ENCODE data around the gene ZNF549. TPM values are rescaled to one million over a fixed set of nuclear protein-coding genes. Genes with fewer than 3 reads are reported as not detected.

The ZNF549 gene
- total and polyA plus RNA-seq, 8 donors, result 1.2 to 15.2 (median 3.6) TPM

DNA sequence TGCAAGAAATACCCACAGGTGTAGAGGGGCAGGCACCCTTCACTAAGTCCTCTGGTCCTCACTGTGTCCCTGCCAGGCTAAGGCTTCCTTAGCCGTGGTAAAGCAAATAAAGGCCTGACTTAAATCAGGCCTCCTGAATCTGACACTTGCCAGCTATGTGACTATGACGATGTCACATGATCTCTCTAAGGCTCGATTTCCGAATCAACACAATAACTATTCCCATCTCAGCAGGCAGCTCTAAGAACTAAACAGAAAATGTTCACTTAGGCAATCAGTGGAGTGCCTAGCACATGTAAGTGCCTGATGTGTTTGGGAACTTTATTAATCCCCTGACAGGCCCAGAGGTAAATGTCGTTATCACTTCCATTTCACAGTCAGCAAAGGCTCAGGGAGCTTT lies 30.5 kb downstream of the ZNF549 start:
- no peak overlapping the region for H3K27ac ChIP-seq
- no peak overlapping the region for H3K4me3 ChIP-seq
- no peak for DNase-seq
- WGBS, 5 donors, result 74 to 82% (median 77%) methylated on average over 5 of the region's 5 CpGs
- peaks cover 31 to 47% (median 37%) of the 10 kb centered on the region in 4 donors for H3K36me3 ChIP-seq
- intact Hi-C loops (cut with DNase I; ENCODE audit: low total_unique reads), result no loop called here
- H3K9me3 ChIP-seq, result peaks cover 3 to 82% (median 47%) of the 10 kb centered on the region in 4 donors
- peaks cover 14 to 27% (median 25%) of the 10 kb centered on the region in 4 donors for H3K4me1 ChIP-seq
- no peak for TF ChIP-seq EP300 (IDR thresholded peaks at IDR 0.05)
- TF ChIP-seq CTCF (IDR thresholded peaks at IDR 0.05), result no peak
- no peak for TF ChIP-seq POLR2A (IDR thresholded peaks at IDR 0.05)
- TF ChIP-seq POLR2AphosphoS5 (IDR thresholded peaks at IDR 0.05), result no peak
- no peaks in the 10 kb centered on the region for H3K27me3 ChIP-seq

- Histone ChIP-seq H3K36me3 (peaks cover 25 to 39% (median 29%) of the 10 kb centered on the region in 4 donors), H3K27me3 (no peaks in the 10 kb centered on the region), H3K4me1 (peaks cover 14 to 27% (median 25%) of the 10 kb centered on the region in 4 donors), H3K27ac (no peak overlapping the region), H3K9me3 (peaks cover 0 to 82% (median 47%) of the 10 kb centered on the region in 4 donors), H3K4me3 (peak overlapping the region; percentile 87 to 100 (median 96))
- intact Hi-C loops (cut with DNase I; ENCODE audit: low total_unique reads), result no loop called here
- DNase-seq, result peak in 1 of 2 donors; percentile 20
- 22 to 33% (median 27%) methylated on average over 6 of the region's 6 CpGs for WGBS, 5 donors
- no peak for TF ChIP-seq POLR2A (IDR thresholded peaks at IDR 0.05)
- TF ChIP-seq POLR2AphosphoS5 (IDR thresholded peaks at IDR 0.05), result no peak
- TF ChIP-seq CTCF (IDR thresholded peaks at IDR 0.05), result no peak
- TF ChIP-seq EP300 (IDR thresholded peaks at IDR 0.05), result no peak
Observed at GRCh38 chr19:57558525-57558924, 31.4 kb downstream of the ZNF549 start.

- TF ChIP-seq EP300 (IDR thresholded peaks at IDR 0.05), result no peak
- TF ChIP-seq POLR2AphosphoS5 (IDR thresholded peaks at IDR 0.05), result no peak
- TF ChIP-seq CTCF (IDR thresholded peaks at IDR 0.05), result no peak
- no peak for TF ChIP-seq POLR2A (IDR thresholded peaks at IDR 0.05)
- H3K4me3 ChIP-seq, result peak overlapping the region; percentile 87 to 100 (median 96)
- H3K36me3 ChIP-seq, result peaks cover 20 to 34% (median 24%) of the 10 kb centered on the region in 4 donors
- H3K4me1 ChIP-seq, result peaks cover 14 to 27% (median 25%) of the 10 kb centered on the region in 4 donors
- intact Hi-C loops (cut with DNase I; ENCODE audit: low total_unique reads), result no loop called here
- H3K27me3 ChIP-seq, result no peaks in the 10 kb centered on the region
- WGBS, 5 donors, result 0 to 2% (median 0%) methylated on average over 4 to 22 of the region's 22 CpGs
- peaks cover 0 to 82% (median 47%) of the 10 kb centered on the region in 4 donors for H3K9me3 ChIP-seq
- DNase-seq, result peak in 1 of 2 donors; percentile 55
- H3K27ac ChIP-seq, result peak overlapping the region in 4 of 5 donors; percentile 73 to 82 (median 78)
Observed at GRCh38 chr19:57559008-57559403, 31.9 kb downstream of the ZNF549 start.

DNA sequence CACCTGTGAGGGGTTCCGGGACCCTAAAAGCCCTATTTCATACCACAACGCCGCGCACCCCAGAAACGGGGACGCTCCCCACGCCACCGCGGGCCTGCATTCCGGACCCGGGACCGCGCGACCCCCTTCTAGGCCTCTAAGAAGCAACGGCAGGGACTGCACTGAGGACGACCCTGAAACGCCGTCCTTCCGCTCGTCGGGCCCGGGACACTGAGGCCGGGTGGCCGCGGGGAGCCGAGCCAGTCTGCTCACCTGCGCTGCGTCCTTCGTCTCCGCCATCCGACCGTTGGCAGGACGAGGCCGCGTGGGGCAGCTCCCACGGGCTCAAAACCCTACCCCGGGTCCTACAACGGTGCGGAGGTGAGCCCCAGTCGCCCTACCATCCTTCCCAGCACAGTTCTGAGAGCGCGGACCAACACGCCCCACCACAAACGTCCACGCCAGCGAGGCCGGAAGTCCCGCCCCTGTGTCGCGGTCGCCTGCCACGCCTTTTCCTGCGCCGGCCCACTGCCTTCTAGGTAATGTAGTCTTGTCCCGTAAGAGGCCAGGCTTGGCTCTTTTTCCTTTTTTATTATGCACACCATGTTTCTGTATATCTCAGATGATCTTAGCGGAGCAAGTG lies 32.4 kb downstream of the ZNF549 start, which contains the start of gene ZNF550:
ZNF550 (minus strand) TSS at position 460 of the 622 bp plus-strand sequence; CDS start at position 279, 181 bp downstream.
- no peaks in the 10 kb centered on the region for H3K27me3 ChIP-seq
- peak within 1 kb of the TSS; percentile 46 to 82 (median 77) for H3K27ac ChIP-seq
- H3K9me3 ChIP-seq, result peaks cover 1 to 82% (median 47%) of the 10 kb centered on the region in 4 donors
- TF ChIP-seq POLR2AphosphoS5 (IDR thresholded peaks at IDR 0.05), result peak; percentile 49 to 86 (median 49)
- no peak for TF ChIP-seq POLR2A (IDR thresholded peaks at IDR 0.05)
- no peak for TF ChIP-seq CTCF (IDR thresholded peaks at IDR 0.05)
- no peak for TF ChIP-seq EP300 (IDR thresholded peaks at IDR 0.05)
- H3K4me1 ChIP-seq, result peaks cover 14 to 27% (median 25%) of the 10 kb centered on the region in 4 donors
- intact Hi-C loops (cut with DNase I; ENCODE audit: low total_unique reads), result no loop called here
- H3K36me3 ChIP-seq, result peaks cover 15 to 29% (median 19%) of the 10 kb centered on the region in 4 donors
- H3K4me3 ChIP-seq, result peak within 1 kb of the TSS; percentile 87 to 100 (median 96)
- 0 to 1% (median 0%) methylated on average over 35 to 56 of the region's 56 CpGs for WGBS, 5 donors
- DNase-seq, result peak; percentile 92 to 98
